BE2C (cell line): ENCODE measurements around the gene RAB7A.

ENCODE experiments used
- DNase-seq: peaks from one replicate; pipeline ENCODE4 v3.0.0-alpha.2; 2020
- H3K27me3 ChIP-seq: fragments of 250-450 bp; sonication (Bioruptor Pico); 2 replicates; pipeline ENCODE4 v1.5.1; 2020; ENCODE audit warnings: mild to moderate bottlenecking
- H3K36me3 ChIP-seq: fragments of 250-450 bp; sonication (Bioruptor Pico); 2 replicates; pipeline ENCODE4 v1.5.1; 2020; ENCODE audit warnings: mild to moderate bottlenecking
- H3K4me1 ChIP-seq: fragments of 250-450 bp; sonication (Bioruptor Pico); 2 replicates; pipeline ENCODE4 v1.5.1; 2020
- H3K4me3 ChIP-seq: 2 replicates; pipeline ENCODE4 v1.5.1; 2011; ENCODE audit warnings: low read depth, low read length
- H3K9me3 ChIP-seq: fragments of 250-450 bp; sonication (Bioruptor Pico); 2 replicates; pipeline ENCODE4 v1.5.1; 2020
- CTCF ChIP-seq: IDR thresholded peaks from 2 replicates; pipeline ENCODE4 v1.5.1; 2012; ENCODE audit warnings: mild to moderate bottlenecking, low read depth, low read length

Gene RAB7A

GRCh38 chr3:128800241-128801187, 74.5 kb downstream of the RAB7A start:
- Histone ChIP-seq H3K4me1 (peaks cover 2% of the 10 kb centered on the region; the same call in 1 of the 2 replicates), H3K36me3 (peaks cover 55% of the 10 kb centered on the region), H3K9me3 (no peaks in the 10 kb centered on the region), H3K4me3 (no peak overlapping the region), H3K27me3 (no peaks in the 10 kb centered on the region)
- DNase-seq: no peak
- no peak for TF ChIP-seq CTCF

GRCh38 chr3:128801779-128802380, 75.9 kb downstream of the RAB7A start:
- Histone ChIP-seq H3K27me3 (no peaks in the 10 kb centered on the region), H3K36me3 (peaks cover 58% of the 10 kb centered on the region), H3K9me3 (no peaks in the 10 kb centered on the region), H3K4me3 (no peak overlapping the region), H3K4me1 (peaks cover 2% of the 10 kb centered on the region; the same call in 1 of the 2 replicates)
- no peak for TF ChIP-seq CTCF
- DNase-seq: no peak

- no peak for DNase-seq
- Histone ChIP-seq H3K9me3 (no peaks in the 10 kb centered on the region), H3K27me3 (no peaks in the 10 kb centered on the region), H3K4me1 (peaks cover 2% of the 10 kb centered on the region; the same call in 1 of the 2 replicates), H3K36me3 (peaks cover 56% of the 10 kb centered on the region), H3K4me3 (no peak overlapping the region)
- no peak for TF ChIP-seq CTCF
Observed at GRCh38 chr3:128803307-128803706, 77.3 kb downstream of the RAB7A start.

GRCh38 chr3:128804017-128804810, 78.2 kb downstream of the RAB7A start:
- DNase-seq: no peak
- peaks cover 2% of the 10 kb centered on the region; the same call in 1 of the 2 replicates for H3K4me1 ChIP-seq
- no peak overlapping the region for H3K4me3 ChIP-seq
- no peaks in the 10 kb centered on the region for H3K27me3 ChIP-seq
- H3K9me3 ChIP-seq: no peaks in the 10 kb centered on the region
- TF ChIP-seq CTCF: no peak
- peaks cover 58% of the 10 kb centered on the region for H3K36me3 ChIP-seq

- Histone ChIP-seq H3K4me3 (no peak overlapping the region), H3K27me3 (no peaks in the 10 kb centered on the region), H3K36me3 (peaks cover 54% of the 10 kb centered on the region), H3K9me3 (no peaks in the 10 kb centered on the region), H3K4me1 (peaks cover 2% of the 10 kb centered on the region; the same call in 1 of the 2 replicates)
- DNase-seq: no peak
- TF ChIP-seq CTCF: no peak
Observed at GRCh38 chr3:128804811-128805155, 78.8 kb downstream of the RAB7A start.
